Calu3 (cell line): ENCODE results near the gene DNAJC7. TPM values are rescaled to one million over a fixed set of nuclear protein-coding genes. Genes with fewer than 3 reads are reported as not detected.

Experiments used
- BruUV-seq: library from RNA; stranded (reverse); fragments of 400-500 nt; replicated peaks from 2 replicates; lab custom pipeline; 2021; lab: Mats Ljungman, UMichigan
- CTCF ChIA-PET: fragments of 300-600 bp; sonication (Branson Sonifier 250); formaldehyde crosslinking; loops from one replicate; lab custom pipeline; 2022; ENCODE audit warnings: antibody characterized with exemption; lab: Charles Lee
- DNase-seq: peaks from one replicate; pipeline ENCODE4 v3.0.0; 2022
- H3K27ac Mint-ChIP-seq: one replicate; pipeline ENCODE4 v1.8.0; 2022; ENCODE audit warnings: mixed read lengths; ENCODE audit not compliant: unreplicated experiment
- H3K27me3 Mint-ChIP-seq: one replicate; pipeline ENCODE4 v1.8.0; 2022; ENCODE audit warnings: mixed read lengths; ENCODE audit not compliant: unreplicated experiment
- H3K36me3 Mint-ChIP-seq: one replicate; pipeline ENCODE4 v1.8.0; 2022; ENCODE audit warnings: mild to moderate bottlenecking, moderate library complexity, mixed read lengths; ENCODE audit not compliant: insufficient read depth, unreplicated experiment
- H3K4me1 Mint-ChIP-seq: one replicate; pipeline ENCODE4 v1.8.0; 2022; ENCODE audit warnings: mild to moderate bottlenecking, low read depth, mixed read lengths; ENCODE audit not compliant: unreplicated experiment
- H3K4me3 Mint-ChIP-seq: one replicate; pipeline ENCODE4 v1.8.0; 2022; ENCODE audit warnings: mild to moderate bottlenecking, low read depth, moderate library complexity, mixed read lengths; ENCODE audit not compliant: unreplicated experiment
- H3K9me3 Mint-ChIP-seq: one replicate; pipeline ENCODE4 v1.8.0; 2022; ENCODE audit warnings: low read depth, mixed read lengths; ENCODE audit not compliant: unreplicated experiment
- CTCF ChIP-seq: fragments of 200-600 bp; IDR thresholded peaks from one replicate; pipeline ENCODE4 v1.8.0; 2022; ENCODE audit warnings: antibody characterized with exemption; ENCODE audit not compliant: unreplicated experiment
- intact Hi-C: fragments of 100-400 bp; cut with micrococcal nuclease; formaldehyde crosslinking; loops from one replicate; pipeline ENCODE4 v1.10.0; 2022; ENCODE audit not compliant: unreplicated experiment
- total RNA-seq: library from RNA; stranded (reverse); gene quantifications from 2 replicates; pipeline ENCODE4 v1.2.3, GENCODE V29; 2022

DNAJC7 gene
- total RNA-seq, 1 experiment from 2014 or later, result 184 TPM

DNA sequence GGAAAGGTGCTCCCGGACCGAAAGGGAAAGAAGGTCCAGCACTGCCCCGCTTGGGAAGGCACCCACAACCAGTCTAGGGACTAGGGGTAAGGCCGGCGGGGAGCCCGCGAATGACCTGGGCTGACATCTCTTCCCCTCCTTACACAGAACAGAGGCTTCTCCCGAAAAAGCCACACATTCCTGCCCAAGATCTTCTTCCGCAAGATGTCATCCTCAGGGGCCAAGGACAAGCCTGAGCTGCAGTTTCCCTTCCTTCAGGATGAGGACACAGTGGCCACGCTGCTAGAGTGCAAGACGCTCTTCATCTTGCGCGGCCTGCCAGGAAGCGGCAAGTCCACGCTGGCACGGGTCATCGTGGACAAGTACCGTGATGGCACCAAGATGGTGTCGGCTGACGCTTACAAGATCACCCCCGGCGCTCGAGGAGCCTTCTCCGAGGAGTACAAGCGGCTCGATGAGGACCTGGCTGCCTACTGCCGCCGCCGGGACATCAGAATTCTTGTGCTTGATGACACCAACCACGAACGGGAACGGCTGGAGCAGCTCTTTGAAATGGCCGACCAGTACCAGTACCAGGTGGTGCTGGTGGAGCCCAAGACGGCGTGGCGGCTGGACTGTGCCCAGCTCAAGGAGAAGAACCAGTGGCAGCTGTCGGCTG is 49.2 kb downstream of the DNAJC7 start:
- H3K27me3 Mint-ChIP-seq, result no peaks in the 10 kb centered on the region
- no TSS peak for BruUV-seq
- CTCF ChIA-PET, result interaction anchor here (0.5 to 1.8 kb wide), 4 partner anchors 50 to 1719 kb away, joined by 3 to 5 read pairs (median 4); partner anchors contain the start of genes DNAJC7 and NKIRAS2
- H3K9me3 Mint-ChIP-seq, result no peaks in the 10 kb centered on the region
- peaks cover 26% of the 10 kb centered on the region for H3K4me1 Mint-ChIP-seq
- H3K4me3 Mint-ChIP-seq, result peak overlapping the region; percentile 58
- DNase-seq, result no peak
- H3K27ac Mint-ChIP-seq, result peak overlapping the region; percentile 48
- no peak for TF ChIP-seq CTCF
- intact Hi-C loops, result loop anchor here (2.0 kb wide), 1 partner anchor 57 kb away; no protein-coding TSS in a partner anchor
- peaks cover 80% of the 10 kb centered on the region for H3K36me3 Mint-ChIP-seq

GRCh38 chr17:41967141-41967920 is 49.9 kb downstream of the DNAJC7 start:
- Mint-ChIP-seq H3K36me3 (peaks cover 72% of the 10 kb centered on the region), H3K4me3 (peak overlapping the region; percentile 58), H3K27me3 (peaks cover 4% of the 10 kb centered on the region), H3K27ac (peak overlapping the region; percentile 48), H3K4me1 (peaks cover 19% of the 10 kb centered on the region), H3K9me3 (no peaks in the 10 kb centered on the region)
- TF ChIP-seq CTCF, result no peak
- CTCF ChIA-PET, result interaction anchor here (0.5 to 1.8 kb wide), 4 partner anchors 51 to 221 kb away, joined by 3 to 5 read pairs (median 4); partner anchors contain the start of genes DNAJC7 and NKIRAS2
- DNase-seq, result peak; percentile 55
- BruUV-seq, result no TSS peak
- intact Hi-C loops, result loop anchor here (2.0 kb wide), 1 partner anchor 57 kb away; no protein-coding TSS in a partner anchor

- Mint-ChIP-seq H3K4me1 (peaks cover 16% of the 10 kb centered on the region), H3K27ac (peak within 1 kb of the TSS; percentile 48), H3K36me3 (peaks cover 66% of the 10 kb centered on the region), H3K27me3 (peaks cover 11% of the 10 kb centered on the region), H3K9me3 (no peaks in the 10 kb centered on the region), H3K4me3 (peak within 1 kb of the TSS; percentile 58)
- TF ChIP-seq CTCF, result no peak
- DNase-seq, result peak; percentile 98
- BruUV-seq, result no TSS peak
- CTCF ChIA-PET, result interaction anchor here (0.5 to 1.9 kb wide), 19 partner anchors 9 to 1853 kb away, joined by 3 to 12 read pairs (median 5); partner anchors contain the start of genes ACLY, DHX58, DNAJC7 and KAT2A
- intact Hi-C loops, result loop anchor here (2.0 kb wide), 1 partner anchor 58 kb away; no protein-coding TSS in a partner anchor
Observed at GRCh38 chr17:41966463-41967140, 50.6 kb downstream of the DNAJC7 start, which contains the start of gene CNP. TSS of gene CNP (plus strand) at chr17:41966795. CDS start at chr17:41966885, 90 bp downstream.
